Measurements from ENCODE around the gene EME2.
"Not testable (repeated sequence)": the region's sequence is repeated elsewhere in the genome, so short reads cannot be mapped to it uniquely, and the experiment has no call there.

The EME2 gene

GRCh38 chr16:1772362-1772907 lies at the start of gene EME2:
TSS of gene EME2 (plus strand) at chr16:1772810. CDS start at chr16:1773228, 418 bp downstream.
- peak; percentile 85 for DNase-seq

DNA sequence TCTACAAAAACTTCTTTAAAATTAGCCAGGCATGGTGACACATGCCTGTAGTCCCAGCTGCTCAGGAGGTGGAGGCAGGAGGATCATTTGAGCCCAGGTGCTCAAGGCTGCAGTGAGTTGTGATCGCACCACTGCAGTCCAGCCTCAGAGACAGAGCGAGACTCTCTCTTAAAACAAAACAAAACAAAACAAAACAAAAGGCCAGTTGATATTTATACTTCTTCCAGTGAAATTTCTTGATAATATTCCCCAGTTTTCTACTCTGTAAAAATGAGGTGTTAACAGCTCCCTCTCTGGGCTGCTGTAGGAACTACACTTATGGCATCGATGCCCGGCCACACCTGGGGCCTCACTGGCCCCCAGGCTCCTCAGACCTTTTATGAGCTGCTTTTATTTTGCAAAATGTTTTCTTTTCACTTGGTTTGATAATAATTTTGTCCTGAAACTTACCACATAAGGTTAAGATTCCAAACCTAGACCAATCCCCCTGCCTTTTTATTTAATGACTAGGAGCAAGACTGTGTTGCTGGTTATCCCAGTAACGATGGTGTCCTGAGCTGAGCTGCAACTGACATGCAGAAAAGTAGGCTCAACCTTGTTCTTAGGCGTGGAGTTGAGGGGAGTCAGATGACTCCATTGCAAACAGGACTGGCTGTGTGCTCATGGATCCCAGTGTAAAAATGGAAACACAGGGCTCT lies 49.0 kb upstream of the EME2 start:
- DNase-seq: peak; percentile 63

- no peak for DNase-seq
Observed at GRCh38 chr16:1724491-1724890, 48.1 kb upstream of the EME2 start.

GRCh38 chr16:1726661-1727502 lies 45.7 kb upstream of the EME2 start:
- DNase-seq: no peak

GRCh38 chr16:1727651-1728624 lies 44.7 kb upstream of the EME2 start:
- DNase-seq: no peak

- no peak for DNase-seq
Observed at GRCh38 chr16:1729026-1729425, 43.6 kb upstream of the EME2 start.

DNA sequence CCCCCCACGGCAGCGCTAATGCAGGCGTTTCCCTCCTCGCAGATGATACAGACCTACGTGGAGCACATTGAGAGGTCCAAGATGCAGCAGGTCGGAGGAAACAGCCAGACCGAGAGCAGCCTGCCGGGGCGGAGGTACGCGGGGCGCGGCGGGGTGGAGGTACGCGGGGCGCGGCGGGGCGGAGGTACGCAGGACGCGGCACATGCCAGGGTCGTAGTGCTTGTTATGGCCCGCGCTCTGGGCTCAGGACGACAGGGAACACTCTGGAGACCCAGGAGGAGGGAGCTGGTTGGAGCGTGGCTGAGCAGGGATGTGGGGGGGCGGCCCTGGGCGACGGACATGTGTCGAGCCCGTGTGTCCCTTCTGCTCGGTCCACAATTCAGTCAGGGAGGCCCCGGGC lies 43.2 kb upstream of the EME2 start:
- DNase-seq: no peak

DNA sequence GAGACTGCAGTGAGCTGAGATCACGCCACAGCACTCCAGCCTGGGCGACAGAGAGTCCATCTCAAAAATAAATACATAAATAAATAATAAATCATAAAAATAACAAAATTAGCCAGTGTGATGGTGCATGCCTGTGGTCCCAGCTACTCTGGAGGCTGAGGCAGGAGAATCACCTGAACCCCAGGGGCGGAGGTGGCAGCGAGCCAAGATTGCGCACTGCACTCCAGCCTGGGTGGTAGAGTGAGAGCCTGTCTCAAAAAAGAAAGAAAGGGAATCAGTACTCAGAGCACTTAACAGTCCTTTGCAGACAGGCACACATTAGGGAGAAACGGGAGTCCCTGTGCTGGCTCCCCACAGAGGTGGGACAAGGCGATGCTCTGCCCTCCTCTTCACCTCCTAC lies 41.5 kb upstream of the EME2 start:
- DNase-seq: no peak

- no peak for DNase-seq
Observed at GRCh38 chr16:1731603-1732002, 41.0 kb upstream of the EME2 start.

DNA sequence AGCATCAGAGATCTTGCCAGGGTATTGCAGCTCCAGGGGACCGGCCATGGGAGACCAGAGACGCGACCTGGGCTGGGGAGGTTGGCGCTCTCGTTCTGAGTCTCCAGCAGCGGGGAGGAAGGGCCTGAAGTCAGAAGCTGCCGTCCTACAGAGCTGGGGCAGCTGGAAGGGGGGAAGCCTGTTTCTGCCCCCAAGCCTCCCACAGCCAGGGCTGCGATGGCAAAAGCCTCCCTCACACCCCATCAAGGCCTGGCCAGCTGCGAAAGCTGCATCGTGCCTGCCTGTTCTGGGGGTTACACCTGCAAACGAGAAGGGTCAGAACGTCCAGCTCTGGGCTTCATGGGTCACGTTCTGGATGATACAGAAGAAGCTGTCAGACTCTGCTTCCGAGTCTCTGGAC lies 40.5 kb upstream of the EME2 start:
- DNase-seq: no peak

DNA sequence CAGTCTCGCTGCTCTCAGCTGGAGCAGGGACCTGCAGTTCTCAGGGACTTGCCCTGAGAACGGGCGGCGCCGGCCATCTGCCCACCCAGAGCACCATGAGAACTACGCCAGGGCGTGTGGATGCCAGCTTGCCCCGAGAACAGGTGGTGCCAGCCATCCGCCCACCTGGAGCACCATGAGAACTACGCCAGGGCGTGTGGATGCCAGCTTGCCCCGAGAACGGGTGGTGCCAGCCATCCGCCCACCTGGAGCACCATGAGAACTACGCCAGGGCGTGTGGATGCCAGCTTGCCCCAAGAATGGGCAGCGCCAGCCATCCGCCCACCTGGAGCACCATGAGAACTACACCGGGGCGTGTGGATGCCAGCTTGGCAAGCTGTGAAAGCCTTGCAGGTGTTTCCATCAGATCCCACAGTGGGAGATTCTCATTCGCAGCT lies 40.0 kb upstream of the EME2 start:
- DNase-seq: not testable (repeated sequence)

GRCh38 chr16:1734123-1734522 lies 38.5 kb upstream of the EME2 start:
- no peak for DNase-seq

- DNase-seq: no peak
Observed at GRCh38 chr16:1734816-1735215, 37.8 kb upstream of the EME2 start.

- DNase-seq: no peak
Observed at GRCh38 chr16:1740234-1740633, 32.4 kb upstream of the EME2 start.

GRCh38 chr16:1740781-1741490 lies 31.7 kb upstream of the EME2 start:
- DNase-seq: no peak

DNA sequence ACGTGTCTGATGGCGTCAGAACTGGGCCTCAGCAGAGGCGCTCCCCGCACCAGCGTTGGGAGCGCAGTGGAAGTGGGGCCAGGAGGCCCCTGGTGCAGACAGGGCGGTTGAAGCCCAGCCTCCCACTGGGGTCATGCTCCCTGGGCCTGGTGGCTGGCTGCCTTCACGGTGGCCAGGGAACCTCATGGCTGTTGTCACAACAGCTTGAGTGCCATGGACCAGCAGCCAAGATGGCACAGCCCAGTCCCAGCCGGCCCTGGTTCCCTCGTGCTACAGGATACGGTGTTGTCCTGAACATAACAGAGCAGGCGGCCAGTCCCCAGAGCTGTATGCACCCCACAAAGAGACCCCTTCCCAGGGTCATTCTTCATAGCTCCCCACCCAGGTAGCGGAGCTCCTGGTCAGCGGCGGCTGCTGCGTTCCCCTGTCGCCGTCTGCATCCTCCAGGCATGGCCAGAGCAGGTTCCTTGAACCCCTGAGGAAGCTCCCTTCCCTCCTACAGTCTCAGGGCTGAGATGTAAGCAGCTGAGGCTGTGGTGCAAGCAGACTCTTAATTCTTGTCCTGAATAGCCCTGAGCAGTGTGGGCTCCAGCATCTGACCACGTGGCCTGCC lies 31.0 kb upstream of the EME2 start:
- DNase-seq: no peak

DNA sequence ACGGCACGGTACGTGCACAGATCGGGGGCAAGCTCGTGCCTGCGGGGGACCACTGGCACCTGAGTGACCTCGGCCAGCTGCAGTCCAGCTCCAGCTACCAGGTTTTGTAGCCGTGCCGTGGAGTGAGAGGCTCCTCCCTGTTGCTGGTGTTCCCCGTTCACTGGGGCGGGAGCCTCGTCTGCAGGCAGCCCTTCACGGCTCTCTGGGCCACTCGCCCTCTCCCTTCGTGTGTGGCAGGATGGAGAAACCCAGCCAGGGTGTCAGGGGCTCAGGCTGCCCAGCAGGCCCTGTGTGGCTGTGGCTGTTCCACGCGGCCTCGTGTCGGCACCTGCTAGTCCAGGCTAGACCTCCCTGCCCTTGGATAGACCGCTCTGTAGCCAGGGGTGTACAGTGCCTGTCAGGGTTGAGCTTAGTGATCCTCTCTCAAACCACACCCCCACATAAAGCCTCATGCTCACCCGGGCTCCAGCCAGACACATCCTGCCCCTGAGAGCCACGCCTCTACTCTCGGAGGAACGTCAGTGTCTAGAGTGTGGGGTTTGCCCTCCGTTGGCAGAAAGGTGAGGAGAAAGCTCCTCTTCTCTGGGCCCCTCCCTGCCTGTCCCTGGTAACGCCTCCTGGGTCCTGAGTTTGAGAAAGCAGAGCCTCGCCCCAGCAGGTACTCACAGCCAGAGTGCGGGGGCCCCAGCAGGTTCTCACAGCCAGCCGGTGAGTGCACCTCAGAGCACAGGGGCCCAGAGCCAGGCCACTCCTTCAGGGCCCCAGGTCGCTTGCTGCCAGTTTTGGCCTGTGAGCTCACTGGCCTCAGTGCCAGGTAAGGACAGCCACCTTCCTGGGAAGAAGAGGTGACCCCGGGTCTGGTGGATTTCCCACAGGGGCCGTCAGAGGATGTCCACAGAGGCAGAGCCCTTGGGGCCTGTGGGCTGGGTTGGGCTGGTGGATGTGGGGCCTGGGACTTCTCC lies 29.0 kb upstream of the EME2 start:
- DNase-seq: no peak

DNA sequence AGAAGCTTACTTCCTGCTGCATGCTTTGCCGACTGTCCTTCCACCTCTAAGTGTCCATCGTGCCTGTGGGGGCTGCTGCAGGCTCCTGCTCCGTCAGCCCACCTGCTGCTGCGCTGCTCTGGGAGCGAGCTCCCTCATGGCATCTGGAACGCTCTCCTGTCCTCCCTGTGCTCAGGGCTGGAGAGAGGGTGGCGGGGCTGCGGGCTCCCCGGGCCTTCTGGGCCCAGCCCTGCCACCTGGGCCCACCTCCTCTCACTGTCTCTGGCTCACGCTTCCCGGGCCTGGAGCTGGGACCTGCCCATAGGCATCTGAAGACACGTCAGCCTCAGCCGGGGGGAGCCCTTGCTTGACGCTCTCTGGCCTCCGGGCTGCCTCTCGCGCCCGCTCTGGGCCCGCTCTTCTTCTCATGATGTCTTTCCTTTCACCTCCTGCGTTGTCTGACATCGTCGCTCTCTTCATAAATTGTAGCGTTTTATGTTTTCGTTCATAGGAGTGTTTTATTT lies 28.2 kb upstream of the EME2 start:
- no peak for DNase-seq

GRCh38 chr16:1745181-1745899 lies 27.3 kb upstream of the EME2 start:
- no peak for DNase-seq
